ENCODE measurements around the gene MAP3K20. TPM values are rescaled to one million over a fixed set of nuclear protein-coding genes. Genes with fewer than 3 reads are reported as not detected.
"Not testable (repeated sequence)": the region's sequence is repeated elsewhere in the genome, so short reads cannot be mapped to it uniquely, and the experiment has no call there.

MAP3K20 gene
- total RNA-seq, 2 donors from 2014 or later = 6.7 to 30.3 TPM

DNA sequence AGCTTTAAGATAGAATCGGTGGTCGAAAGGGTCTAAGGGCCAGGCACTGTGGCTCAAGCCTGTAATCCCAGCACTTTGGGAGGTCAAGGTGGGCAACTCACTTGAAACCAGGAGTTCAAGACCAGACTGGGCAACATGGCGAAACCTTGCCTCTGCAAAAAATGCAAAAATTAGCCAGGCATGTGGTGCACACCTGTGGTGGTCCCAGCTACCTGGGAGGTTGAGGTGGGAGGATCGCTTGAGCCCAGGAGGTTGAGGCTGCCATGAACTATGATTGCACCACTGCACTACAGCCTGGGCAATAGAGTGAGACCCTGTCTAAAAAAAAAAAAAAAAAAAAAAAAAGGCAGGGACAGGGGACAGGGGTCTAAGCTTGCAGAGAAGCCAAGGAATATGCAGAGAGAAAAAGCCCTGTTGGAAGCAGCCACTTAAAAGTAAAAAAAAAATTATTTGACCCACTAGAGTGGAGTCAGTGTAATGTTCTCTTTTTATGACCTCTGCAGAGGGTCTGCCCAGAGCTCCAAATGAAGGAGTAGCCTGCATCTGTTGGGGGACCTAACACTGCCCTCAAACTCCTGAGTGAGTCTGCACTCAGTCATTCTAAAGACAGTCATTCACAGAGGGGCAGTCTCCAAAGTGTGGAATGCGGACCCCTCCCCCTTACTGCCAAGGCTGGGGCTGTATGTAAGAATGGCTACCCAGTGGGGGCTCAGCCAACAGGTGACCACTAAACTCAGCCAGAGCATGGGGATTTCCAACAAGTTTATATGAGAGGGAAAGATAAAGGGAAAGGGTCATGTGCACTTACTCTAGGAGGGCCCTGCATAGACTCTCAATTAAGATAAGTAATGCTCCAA is 160.5 kb downstream of the MAP3K20 start:
- intact Hi-C loops (cut with DNase I, micrococcal nuclease) = no loop called here
- no peak for ATAC-seq
- DNase-seq = no peak

DNA sequence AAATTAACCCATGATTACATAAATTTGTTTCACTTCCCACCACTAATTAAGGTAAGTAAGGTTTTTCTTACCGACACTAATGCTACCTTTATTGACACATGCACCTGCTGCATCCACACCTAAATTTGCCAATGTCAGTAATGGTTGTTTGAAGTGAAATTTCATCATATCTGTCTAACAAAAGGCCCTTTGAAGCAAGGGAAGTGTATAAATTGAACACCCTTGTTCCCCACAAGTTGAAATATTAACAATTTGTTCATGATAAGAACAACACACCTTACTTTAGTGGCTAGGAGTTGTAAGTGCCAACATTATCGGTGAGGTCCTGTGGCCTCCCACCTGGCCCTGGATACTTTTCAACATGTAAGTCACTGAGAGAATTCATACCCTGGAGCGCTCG is 162.7 kb downstream of the MAP3K20 start:
- DNase-seq (no peak), ATAC-seq (peak; percentile 87)
- intact Hi-C loops (cut with DNase I, micrococcal nuclease) = no loop called here

DNA sequence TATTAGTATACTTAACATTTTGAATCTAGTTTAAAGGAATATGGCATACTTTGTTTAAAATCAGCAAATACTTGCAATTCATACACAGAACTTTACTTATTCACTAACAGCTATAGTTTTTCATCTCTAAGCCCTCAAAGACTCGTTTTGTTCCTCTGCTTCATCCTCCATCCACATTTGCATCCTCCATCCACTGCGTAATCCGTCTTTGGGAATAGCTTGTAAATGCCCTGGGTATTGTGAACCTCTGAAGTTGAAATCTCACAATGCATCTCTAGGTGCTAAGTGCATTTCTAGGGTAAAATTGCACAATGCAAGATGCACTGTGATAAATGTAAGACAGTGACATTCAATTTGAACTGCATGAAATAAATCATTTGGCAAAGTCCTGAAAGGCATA is 163.2 kb downstream of the MAP3K20 start:
- no peak for DNase-seq
- ATAC-seq = peak; percentile 21
- intact Hi-C loops (cut with DNase I, micrococcal nuclease) = no loop called here

DNA sequence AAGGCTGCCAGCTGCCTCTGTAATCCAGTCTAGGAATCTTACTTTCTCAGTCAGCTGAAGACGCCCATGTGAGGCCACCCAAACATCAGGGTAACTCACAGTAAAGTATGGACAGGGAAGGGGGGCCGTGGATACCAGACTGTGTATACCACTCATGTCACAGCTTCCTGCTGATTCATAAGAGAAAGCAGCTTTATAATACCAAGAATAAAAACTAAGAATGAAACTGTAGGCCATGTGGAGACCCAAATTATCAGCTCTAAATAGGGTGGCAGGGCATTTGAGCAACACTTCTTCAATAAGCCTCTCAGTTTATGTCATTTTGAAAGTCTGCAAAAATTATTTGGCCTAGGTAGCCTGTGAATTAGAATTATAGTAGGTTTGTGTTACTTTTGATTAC is 164.0 kb downstream of the MAP3K20 start:
- intact Hi-C loops (cut with DNase I, micrococcal nuclease) = no loop called here
- no peak for ATAC-seq

DNA sequence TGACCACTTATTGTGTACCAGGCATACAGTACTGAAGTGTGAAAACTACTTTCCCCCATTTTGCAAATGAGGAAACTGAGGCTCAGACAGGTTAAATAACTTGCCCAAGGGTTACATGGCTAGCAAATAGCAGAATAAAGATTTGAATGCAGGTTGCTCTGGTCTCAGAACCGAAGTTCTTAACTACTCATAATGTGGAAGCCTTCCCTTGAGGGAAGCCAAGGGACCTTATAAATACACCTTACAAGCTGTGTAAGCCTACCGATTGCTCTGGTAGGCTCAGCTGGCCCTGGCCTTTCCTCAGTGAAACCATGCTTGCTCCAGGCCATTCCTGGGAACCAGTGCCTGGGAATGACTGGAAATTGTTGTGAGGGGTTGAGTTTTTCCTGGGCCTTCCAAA is 164.4 kb downstream of the MAP3K20 start:
- intact Hi-C loops (cut with DNase I, micrococcal nuclease) = no loop called here
- DNase-seq (no peak), ATAC-seq (no peak)

More for the DNA sequence above, 164.0 kb downstream of the MAP3K20 start:
- no peak for DNase-seq

DNA sequence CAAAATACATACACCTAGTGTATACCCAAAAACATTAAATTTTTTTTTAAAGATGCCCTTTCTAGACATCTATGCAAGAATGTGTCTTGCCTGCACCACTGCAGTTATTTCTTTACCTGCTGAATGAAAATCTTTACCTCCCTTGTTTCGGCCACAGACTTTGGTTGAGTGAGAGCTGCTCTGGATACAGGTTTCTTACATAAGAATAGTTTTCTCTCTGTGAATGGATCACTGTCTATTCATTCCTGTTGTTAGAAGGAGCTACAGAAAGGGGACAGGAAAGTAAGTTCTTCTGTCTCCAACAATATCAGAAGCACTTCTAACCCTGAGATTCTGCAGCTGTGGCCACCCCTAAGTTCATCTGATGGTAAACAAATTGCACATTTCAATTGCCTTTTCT is 166.0 kb downstream of the MAP3K20 start:
- no peak for DNase-seq
- no peak for ATAC-seq
- intact Hi-C loops (cut with DNase I, micrococcal nuclease) = no loop called here

DNA sequence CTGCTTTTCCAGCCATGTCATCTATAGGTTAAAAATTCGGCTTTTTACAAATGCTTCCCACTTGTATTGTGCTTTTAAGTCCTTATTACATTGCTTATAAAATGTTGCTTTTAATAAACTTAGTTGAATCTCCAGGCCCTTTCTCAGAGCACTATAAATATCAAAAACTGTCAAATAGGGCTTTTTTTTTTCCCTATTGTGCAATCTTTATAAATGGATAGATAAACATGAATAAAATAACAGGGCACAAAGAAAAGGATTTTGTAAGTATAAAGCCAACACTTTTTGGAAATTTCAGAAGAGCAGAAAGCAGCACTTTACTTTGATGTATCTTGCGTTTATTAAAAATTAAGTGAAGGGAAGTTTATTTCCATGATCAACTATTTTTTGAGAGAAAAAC is 171.5 kb downstream of the MAP3K20 start:
- DNase-seq (no peak), ATAC-seq (no peak)
- intact Hi-C loops (cut with DNase I, micrococcal nuclease) = no loop called here

DNA sequence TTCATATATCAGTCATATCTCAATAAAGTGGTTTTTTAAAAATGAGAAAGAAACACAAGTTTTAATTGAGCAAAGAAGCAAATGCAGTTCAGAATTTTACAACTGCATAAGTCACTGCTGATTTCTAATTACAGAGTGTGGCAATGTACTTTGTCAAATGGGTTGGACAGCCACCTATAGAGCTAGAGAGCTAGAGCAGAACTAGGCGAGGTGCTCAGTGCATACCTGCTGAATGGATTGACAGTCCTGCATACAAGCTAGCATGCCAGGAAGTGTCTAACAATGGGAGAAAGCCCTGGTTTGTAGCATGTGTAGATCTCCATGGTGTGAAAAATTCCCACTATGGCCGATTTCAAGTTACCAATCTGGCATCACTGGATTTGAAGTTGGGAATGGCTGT is 172.7 kb downstream of the MAP3K20 start:
- DNase-seq = no peak
- peak; percentile 63 for ATAC-seq
- intact Hi-C loops (cut with DNase I, micrococcal nuclease) = no loop called here

DNA sequence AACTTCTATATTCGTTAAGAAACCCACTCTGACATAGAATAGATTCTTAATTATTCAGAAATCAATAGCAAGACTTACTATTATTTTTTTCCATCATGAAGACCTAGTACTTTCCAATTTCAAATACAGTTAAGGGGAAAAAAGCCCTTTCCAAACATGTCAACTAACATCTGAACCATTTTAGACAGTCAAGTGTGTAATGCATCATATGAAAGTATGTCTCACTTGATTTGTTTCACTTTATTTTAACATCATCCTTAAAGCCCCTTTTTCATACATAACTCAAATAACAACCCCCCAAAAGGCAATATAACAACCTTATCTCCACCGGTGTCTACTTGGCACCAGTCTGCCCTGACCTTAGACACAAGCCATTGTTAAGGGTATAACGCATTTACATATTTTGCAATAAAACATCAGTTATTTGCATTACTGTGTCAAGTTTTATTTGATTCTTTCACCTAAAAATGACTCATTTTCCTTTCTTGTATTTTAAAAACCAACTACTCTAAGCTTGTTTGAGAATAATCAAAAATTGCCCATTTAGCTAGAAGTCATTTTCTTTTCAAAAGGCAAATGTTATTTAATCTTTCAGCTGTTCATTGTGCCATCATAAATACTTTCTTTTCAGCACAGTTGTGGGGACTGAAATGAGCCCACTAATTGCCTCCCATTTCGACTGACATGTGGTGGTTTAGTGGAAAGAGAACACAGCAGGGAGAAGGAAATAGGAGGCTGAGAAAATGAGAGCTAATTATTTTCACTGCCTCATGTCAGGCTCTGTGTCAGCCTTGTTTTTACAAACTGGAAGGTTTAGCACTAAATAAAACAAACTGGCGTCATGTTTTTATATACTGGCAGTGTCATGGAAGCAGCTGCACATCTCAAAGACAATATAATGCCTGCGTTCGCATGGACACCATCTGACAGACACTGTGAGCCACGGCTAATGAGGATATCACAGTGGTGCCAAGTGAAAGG is 174.3 kb downstream of the MAP3K20 start:
- DNase-seq (no peak), ATAC-seq (no peak)
- intact Hi-C loops (cut with DNase I, micrococcal nuclease) = no loop called here

DNA sequence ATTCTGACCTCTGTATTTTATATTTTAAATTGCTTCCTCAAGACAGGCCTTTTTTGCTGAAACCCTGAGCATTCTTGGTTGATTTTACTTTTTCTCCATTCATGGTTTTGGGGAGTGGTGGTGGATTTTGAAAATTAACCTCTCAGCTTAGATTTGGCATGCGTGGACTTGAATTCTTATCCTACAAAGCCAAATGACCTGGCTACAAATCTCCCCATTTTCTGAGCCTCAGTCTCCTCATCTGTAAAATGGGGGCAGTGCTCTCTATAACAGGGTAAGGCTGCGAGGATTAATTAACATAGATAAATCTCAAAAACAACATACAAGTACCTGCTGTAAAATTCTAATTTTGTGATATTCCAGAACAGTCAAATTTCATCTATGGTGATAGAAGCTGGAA is 175.6 kb downstream of the MAP3K20 start:
- intact Hi-C loops (cut with DNase I, micrococcal nuclease) = no loop called here
- DNase-seq (no peak), ATAC-seq (no peak)

DNA sequence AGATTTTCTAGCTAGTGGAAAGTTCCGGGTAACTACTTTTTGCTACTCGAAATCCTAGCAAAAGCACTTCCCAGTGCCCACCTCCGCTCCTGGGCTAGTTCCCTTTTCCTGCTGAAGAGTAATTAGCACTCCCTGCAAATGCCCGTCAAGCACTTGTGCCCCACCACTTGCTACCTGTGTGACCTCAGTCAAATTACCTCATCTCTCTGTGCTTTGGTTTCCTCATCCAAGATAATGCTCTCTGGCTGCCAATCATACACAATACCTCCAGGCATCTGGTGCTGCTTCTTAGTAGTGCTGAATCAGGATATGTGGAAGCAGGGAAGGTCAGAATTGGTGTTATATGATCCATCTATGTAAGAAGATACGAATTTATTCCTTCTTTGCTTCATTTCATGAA is 176.9 kb downstream of the MAP3K20 start:
- DNase-seq (no peak), ATAC-seq (no peak)
- intact Hi-C loops (cut with DNase I, micrococcal nuclease) = no loop called here

DNA sequence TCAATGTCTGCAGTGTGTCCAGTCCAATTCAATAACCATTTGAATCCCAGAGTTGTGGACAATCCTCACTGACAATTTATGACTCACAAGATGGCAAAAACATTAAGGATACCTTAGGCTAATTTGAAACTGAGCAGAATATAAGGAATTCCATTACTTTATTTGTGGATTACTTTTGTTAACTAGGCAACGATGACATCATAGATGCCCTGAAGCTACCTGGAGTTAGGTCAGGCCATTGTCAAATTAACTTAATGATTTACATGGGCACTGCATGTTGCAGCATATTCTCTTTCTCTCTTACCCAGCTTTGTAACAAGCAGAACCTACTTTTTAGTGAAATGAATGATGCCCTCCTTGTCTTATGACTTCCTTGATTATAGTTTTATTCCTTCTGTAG is 179.0 kb downstream of the MAP3K20 start:
- DNase-seq (no peak), ATAC-seq (no peak)
- intact Hi-C loops (cut with DNase I, micrococcal nuclease) = no loop called here

DNA sequence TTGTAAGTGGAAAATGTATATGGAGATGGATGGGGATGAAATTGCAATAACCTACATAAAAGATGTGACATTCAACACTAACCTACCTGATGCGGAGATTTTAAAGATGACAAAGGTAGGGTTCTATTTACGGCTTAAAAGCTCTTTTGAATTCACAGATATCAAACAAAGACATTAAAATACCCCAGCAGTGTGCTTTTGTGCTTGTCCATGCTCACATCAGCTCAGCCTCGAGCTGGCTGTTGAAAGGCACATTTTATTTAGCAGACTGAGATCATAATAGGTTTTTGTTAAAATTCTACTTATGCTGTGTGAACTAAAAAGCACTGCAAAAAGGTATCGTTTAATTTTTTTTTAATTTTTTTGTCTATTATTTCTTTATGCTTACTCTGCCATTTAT is 183.1 kb downstream of the MAP3K20 start:
- ATAC-seq (no peak), DNase-seq (no peak)
- intact Hi-C loops (cut with DNase I, micrococcal nuclease) = no loop called here

DNA sequence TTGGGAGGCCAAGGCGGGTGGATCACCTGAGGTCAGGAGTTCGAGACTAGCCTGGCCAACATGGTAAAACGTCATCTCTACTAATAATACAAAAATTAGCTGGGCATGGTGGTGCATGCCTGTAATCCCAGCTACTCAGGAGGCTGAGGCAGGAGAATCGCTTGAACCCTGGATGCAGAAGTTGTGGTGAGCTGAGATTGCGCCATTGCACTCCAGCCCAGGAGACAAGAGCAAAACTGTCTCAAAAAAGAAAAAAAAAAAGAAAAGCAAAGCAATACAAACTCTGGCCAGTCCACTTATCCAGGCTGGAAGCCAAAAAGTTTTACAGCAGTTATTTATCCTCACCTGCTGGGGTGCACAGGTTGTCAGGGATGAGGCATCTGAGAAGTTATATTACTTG is 186.7 kb downstream of the MAP3K20 start:
- intact Hi-C loops (cut with DNase I, micrococcal nuclease) = not testable (repeated sequence)
- ATAC-seq = peak; percentile 54

DNA sequence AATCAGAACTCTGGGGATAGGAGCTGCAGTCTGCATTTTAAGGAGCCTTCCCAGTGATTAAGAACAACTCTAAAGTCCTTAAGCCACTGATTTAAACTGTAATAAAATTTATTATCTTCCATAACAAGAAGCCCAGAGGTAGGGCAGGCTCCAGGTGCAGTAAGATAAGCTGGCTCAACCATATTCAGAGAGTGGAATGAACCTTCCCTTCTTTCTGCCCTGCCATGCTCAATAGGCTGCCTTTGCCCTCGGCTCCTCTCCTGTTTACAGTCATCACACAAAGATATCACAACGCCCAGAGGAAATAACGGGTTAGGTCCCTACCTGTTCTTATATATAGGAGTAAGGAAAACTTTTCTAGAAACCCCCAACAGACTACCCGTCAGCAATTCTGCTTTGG is 188.5 kb downstream of the MAP3K20 start:
- ATAC-seq (peak; percentile 93), DNase-seq (no peak)
- intact Hi-C loops (cut with DNase I, micrococcal nuclease) = no loop called here

More for the DNA sequence above, 186.7 kb downstream of the MAP3K20 start:
- DNase-seq = not testable (repeated sequence)

DNA sequence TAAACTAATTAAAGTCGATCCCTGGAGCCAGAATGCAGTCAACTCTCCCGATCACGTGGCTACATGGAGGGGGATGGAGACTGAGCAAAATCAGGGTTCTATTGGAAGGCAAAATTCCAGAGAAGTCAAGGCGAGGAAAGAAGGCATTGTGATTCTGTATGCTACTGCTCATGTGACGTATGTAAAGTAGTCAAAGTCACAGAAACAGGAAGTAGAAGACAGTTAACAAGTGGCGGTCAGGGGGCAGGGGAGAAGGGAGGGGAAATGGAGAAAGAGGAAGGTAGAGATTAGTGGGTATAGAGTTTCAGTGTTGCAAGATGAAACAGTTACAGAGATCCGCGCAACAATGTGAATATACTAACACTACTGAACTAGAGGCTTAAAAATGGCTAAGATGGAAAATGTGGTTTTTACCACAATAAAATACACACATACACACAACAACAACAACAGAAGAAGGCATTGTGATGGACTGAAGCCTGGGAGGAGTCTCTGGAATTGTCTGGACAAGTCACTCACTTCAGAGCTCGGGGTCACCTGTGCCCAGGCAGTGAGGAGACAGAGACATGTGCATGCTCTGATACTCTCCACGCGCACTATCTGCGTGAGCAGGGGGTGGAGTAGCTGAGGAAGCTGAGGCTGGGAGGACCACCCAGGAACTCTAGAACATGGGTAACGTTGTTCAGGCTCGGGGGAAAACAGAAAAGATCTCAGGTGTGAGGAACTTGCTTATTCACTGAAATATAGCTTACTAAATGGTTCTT is 189.1 kb downstream of the MAP3K20 start:
- intact Hi-C loops (cut with DNase I, micrococcal nuclease) = no loop called here
- peak in 1 of 2 donors; percentile 9 for DNase-seq
- peak; percentile 54 for ATAC-seq

DNA sequence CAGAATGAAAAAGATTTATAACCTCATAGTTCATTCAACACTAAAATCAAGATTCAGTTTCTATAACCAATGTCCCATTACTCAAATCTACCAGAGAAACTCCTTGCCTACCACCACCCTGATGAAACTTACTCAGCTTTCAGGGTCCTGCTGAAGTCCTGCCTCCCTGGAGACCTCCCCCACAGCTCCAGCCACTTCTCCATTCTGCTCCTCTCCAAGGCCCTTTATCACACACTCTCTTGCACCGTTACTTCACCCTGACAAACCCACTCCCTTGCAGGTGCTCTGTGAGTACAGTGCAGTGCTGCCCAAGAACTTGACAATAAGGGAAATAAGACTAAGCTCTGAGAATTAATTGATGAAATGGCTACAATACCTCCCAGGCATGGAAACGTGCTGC is 195.5 kb downstream of the MAP3K20 start:
- DNase-seq (no peak), ATAC-seq (no peak)
- intact Hi-C loops (cut with DNase I, micrococcal nuclease) = no loop called here

DNA sequence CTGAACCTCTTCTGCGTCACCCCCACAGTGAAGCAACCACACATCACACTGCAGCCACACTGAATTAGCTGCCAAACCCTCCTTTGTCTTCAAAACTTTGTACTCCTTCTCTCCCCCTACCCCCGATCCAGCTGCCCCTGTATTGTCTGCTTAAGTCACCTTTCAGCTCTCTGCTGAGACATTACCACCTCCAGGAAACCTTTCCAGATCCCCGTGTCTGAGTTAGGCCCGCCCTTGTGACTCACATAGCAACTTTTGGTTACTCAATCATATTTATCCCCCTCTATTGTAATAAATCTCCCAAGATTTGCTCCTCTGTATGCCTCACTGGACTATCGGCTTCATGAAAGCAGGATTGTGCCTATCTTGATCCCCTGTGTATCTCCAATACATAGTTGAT is 196.2 kb downstream of the MAP3K20 start:
- intact Hi-C loops (cut with DNase I, micrococcal nuclease) = no loop called here
- DNase-seq (no peak), ATAC-seq (no peak)

DNA sequence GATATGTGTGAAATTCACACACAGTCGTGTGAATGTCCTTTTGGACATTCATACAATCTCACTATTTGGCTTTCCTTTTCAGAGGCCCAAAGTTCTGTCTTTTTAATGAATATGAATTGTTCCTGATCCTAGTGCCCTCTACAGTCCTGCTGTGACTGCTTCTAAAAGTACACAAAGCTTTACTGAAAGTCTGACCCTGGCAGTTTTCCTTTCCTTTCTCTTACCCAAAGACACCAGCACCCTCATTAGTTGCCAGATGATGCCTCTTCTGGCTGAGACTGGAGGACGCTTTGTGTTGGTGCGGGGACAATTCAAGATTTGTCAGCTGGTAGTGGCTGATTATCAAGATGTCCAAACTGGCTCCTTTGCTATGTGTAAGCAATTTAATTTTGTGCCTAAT is 197.2 kb downstream of the MAP3K20 start:
- ATAC-seq = no peak
- intact Hi-C loops (cut with DNase I, micrococcal nuclease) = no loop called here

More for the DNA sequence above, 197.2 kb downstream of the MAP3K20 start:
- DNase-seq = no peak
